HepG2 (cell line): ENCODE results near the gene SMURF2. TPM values are rescaled to one million over a fixed set of nuclear protein-coding genes. Genes with fewer than 3 reads are reported as not detected.

Source experiments
- HOXA5 ChIP-seq: sonication (generic); formaldehyde crosslinking; IDR thresholded peaks from 2 replicates; pipeline ENCODE4 v1.4.0; 2020; ENCODE audit warnings: missing genetic modification reagents
- KAT7 ChIP-seq: IDR thresholded peaks from 2 replicates; pipeline ENCODE4 v1.6.1; 2018; ENCODE audit warnings: borderline replicate concordance, missing compliant biosample characterization
- MEIS2 ChIP-seq: sonication (generic); formaldehyde crosslinking; IDR thresholded peaks from 2 replicates; pipeline ENCODE4 v1.9.0; 2021; ENCODE audit warnings: mild to moderate bottlenecking, missing genetic modification reagents
- NFE2L1 ChIP-seq: sonication (generic); formaldehyde crosslinking; IDR thresholded peaks from 2 replicates; pipeline ENCODE4 v1.4.0; 2020; ENCODE audit warnings: missing genetic modification reagents, mild to moderate bottlenecking, borderline replicate concordance
- NR2F2 ChIP-seq: IDR thresholded peaks from 2 replicates; pipeline ENCODE4 v1.6.1; 2012; ENCODE audit warnings: low read depth, inconsistent platforms, borderline replicate concordance
- PCBP2 ChIP-seq: fragments of 200-400 bp; formaldehyde crosslinking; optimal IDR thresholded peaks from 2 replicates; pipeline ENCODE3; 2018; ENCODE audit warnings: low read length, low read depth; ENCODE audit not compliant: poor library complexity, severe bottlenecking
- RFXAP ChIP-seq: sonication (generic); formaldehyde crosslinking; IDR thresholded peaks from 2 replicates; pipeline ENCODE4 v1.4.0; 2020; ENCODE audit warnings: missing genetic modification reagents, borderline replicate concordance
- ZC3H13 ChIP-seq: sonication (generic); formaldehyde crosslinking; IDR thresholded peaks from 2 replicates; pipeline ENCODE4 v1.8.1; 2023; ENCODE audit warnings: mild to moderate bottlenecking, missing genetic modification reagents, moderate library complexity
- ZFP36L1 ChIP-seq: sonication (generic); formaldehyde crosslinking; IDR thresholded peaks from 2 replicates; pipeline ENCODE4 v1.8.0; 2022; ENCODE audit warnings: mild to moderate bottlenecking, missing genetic modification reagents, moderate library complexity
- ZNF143 ChIP-seq: sonication (generic); formaldehyde crosslinking; IDR thresholded peaks from 2 replicates; pipeline ENCODE4 v1.4.0; 2020; ENCODE audit warnings: missing genetic modification reagents
- ZNF232 ChIP-seq: sonication (generic); formaldehyde crosslinking; IDR thresholded peaks from 2 replicates; pipeline ENCODE4 v1.4.0; 2020; ENCODE audit warnings: missing genetic modification reagents, borderline replicate concordance
- ZNF251 ChIP-seq: sonication (generic); formaldehyde crosslinking; IDR thresholded peaks from 2 replicates; pipeline ENCODE4 v1.9.0; 2021; ENCODE audit warnings: mild to moderate bottlenecking, missing genetic modification reagents
- ZNF260 ChIP-seq: sonication (generic); formaldehyde crosslinking; IDR thresholded peaks from 2 replicates; pipeline ENCODE4 v1.4.0; 2020; ENCODE audit warnings: missing genetic modification reagents, low read depth, mild to moderate bottlenecking, borderline replicate concordance
- ZNF317 ChIP-seq: sonication (generic); formaldehyde crosslinking; IDR thresholded peaks from 2 replicates; pipeline ENCODE4 v1.5.0; 2020; ENCODE audit warnings: mild to moderate bottlenecking, missing genetic modification reagents
- polyA plus RNA-seq, 8 experiments: library from polyadenylated mRNA; depleted of rRNA in 3 of 8; stranded (reverse) in 7 of 8; unstranded in 1 of 8; fragments of >200 nt; fragmentation: Illumina TruSeq in 4 of 8; extraction: Trizol in 4 of 8; gene quantifications; 2 replicates each; pipeline versions ENCODE4 v1.2.1 to v1.2.3, GENCODE V29; 2011 to 2016; ENCODE audit warnings: low read depth in 4 of 8, missing spikeins in 1 of 8, mixed read lengths in 1 of 8; ENCODE audit not compliant: insufficient read depth in 1 of 8
- total RNA-seq, 5 experiments: library from RNA; depleted of rRNA; stranded (reverse); fragments of >200 nt; fragmentation: Illumina TruSeq; extraction: Trizol; gene quantifications; 2 replicates each; pipeline ENCODE4 v1.2.3, GENCODE V29; 2016; ENCODE audit warnings: low read depth in 1 of 5
- TF ChIP-seq, protein P1 (sequence below): sonication (generic); formaldehyde crosslinking; IDR thresholded peaks from 2 replicates; pipeline ENCODE4 v1.5.0; 2020; ENCODE audit warnings: mild to moderate bottlenecking, missing genetic modification reagents, borderline replicate concordance
- TF ChIP-seq, protein P2 (sequence below): sonication (generic); formaldehyde crosslinking; IDR thresholded peaks from 2 replicates; pipeline ENCODE4 v1.8.0; 2022; ENCODE audit warnings: mild to moderate bottlenecking, missing genetic modification reagents; ENCODE audit not compliant: insufficient replicate concordance
- TF ChIP-seq, protein P3 (sequence below): sonication (generic); formaldehyde crosslinking; IDR thresholded peaks from 2 replicates; pipeline ENCODE4 v1.8.0; 2022; ENCODE audit warnings: mild to moderate bottlenecking, missing genetic modification reagents, moderate library complexity
- TF ChIP-seq, protein P4 (sequence below): sonication (generic); formaldehyde crosslinking; conservative IDR thresholded peaks from 2 replicates; pipeline ENCODE4 v1.4.0; 2020; ENCODE audit warnings: missing genetic modification reagents

Gene SMURF2
- total and polyA plus RNA-seq, 2 of the 13 experiments (the other 11 are each of a cell fraction or from before 2014, with no cell fraction given): 14.9 to 24.3 TPM

GRCh38 chr17:64496786-64497564 is 165.1 kb downstream of the SMURF2 start, which contains the start of gene POLG2 (continued):
- TF ChIP-seq, protein P1, sequence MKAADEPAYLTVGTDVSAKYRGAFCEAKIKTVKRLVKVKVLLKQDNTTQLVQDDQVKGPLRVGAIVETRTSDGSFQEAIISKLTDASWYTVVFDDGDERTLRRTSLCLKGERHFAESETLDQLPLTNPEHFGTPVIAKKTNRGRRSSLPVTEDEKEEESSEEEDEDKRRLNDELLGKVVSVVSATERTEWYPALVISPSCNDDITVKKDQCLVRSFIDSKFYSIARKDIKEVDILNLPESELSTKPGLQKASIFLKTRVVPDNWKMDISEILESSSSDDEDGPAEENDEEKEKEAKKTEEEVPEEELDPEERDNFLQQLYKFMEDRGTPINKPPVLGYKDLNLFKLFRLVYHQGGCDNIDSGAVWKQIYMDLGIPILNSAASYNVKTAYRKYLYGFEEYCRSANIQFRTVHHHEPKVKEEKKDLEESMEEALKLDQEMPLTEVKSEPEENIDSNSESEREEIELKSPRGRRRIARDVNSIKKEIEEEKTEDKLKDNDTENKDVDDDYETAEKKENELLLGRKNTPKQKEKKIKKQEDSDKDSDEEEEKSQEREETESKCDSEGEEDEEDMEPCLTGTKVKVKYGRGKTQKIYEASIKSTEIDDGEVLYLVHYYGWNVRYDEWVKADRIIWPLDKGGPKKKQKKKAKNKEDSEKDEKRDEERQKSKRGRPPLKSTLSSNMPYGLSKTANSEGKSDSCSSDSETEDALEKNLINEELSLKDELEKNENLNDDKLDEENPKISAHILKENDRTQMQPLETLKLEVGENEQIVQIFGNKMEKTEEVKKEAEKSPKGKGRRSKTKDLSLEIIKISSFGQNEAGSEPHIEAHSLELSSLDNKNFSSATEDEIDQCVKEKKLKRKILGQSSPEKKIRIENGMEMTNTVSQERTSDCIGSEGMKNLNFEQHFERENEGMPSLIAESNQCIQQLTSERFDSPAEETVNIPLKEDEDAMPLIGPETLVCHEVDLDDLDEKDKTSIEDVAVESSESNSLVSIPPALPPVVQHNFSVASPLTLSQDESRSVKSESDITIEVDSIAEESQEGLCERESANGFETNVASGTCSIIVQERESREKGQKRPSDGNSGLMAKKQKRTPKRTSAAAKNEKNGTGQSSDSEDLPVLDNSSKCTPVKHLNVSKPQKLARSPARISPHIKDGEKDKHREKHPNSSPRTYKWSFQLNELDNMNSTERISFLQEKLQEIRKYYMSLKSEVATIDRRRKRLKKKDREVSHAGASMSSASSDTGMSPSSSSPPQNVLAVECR: peak; percentile 95
- TF ChIP-seq, protein P2, sequence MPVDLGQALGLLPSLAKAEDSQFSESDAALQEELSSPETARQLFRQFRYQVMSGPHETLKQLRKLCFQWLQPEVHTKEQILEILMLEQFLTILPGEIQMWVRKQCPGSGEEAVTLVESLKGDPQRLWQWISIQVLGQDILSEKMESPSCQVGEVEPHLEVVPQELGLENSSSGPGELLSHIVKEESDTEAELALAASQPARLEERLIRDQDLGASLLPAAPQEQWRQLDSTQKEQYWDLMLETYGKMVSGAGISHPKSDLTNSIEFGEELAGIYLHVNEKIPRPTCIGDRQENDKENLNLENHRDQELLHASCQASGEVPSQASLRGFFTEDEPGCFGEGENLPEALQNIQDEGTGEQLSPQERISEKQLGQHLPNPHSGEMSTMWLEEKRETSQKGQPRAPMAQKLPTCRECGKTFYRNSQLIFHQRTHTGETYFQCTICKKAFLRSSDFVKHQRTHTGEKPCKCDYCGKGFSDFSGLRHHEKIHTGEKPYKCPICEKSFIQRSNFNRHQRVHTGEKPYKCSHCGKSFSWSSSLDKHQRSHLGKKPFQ (CRISPR knock-in tag): peak; percentile 96
- TF ChIP-seq NFE2L1 (CRISPR knock-in tag) (peak; percentile 89; the same call in 1 of the 2 replicates), RFXAP (CRISPR knock-in tag) (no peak; the same call in 1 of the 2 replicates), KAT7 (no peak; the same call in 1 of the 2 replicates), ZC3H13 (CRISPR knock-in tag) (peak; percentile 80), NR2F2 (peak; percentile 57; the same call in 1 of the 2 replicates), HOXA5 (CRISPR knock-in tag) (peak; percentile 84), MEIS2 (peak; percentile 35; the same call in 1 of the 2 replicates), ZNF143 (peak; percentile 82), ZNF251 (CRISPR knock-in tag) (no peak), ZNF317 (CRISPR knock-in tag) (peak; percentile 88), ZNF260 (CRISPR knock-in tag) (no peak), ZNF232 (CRISPR knock-in tag) (peak; percentile 43; the same call in 1 of the 2 replicates), PCBP2 (no peak), ZFP36L1 (peak; percentile 85; the same call in 1 of the 2 replicates)
- TF ChIP-seq, protein P3, sequence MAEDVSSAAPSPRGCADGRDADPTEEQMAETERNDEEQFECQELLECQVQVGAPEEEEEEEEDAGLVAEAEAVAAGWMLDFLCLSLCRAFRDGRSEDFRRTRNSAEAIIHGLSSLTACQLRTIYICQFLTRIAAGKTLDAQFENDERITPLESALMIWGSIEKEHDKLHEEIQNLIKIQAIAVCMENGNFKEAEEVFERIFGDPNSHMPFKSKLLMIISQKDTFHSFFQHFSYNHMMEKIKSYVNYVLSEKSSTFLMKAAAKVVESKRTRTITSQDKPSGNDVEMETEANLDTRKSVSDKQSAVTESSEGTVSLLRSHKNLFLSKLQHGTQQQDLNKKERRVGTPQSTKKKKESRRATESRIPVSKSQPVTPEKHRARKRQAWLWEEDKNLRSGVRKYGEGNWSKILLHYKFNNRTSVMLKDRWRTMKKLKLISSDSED (CRISPR knock-in tag): 0 out of 2 replicates have a peak, but pooled peaks have one; percentile 77
- TF ChIP-seq, protein P4, sequence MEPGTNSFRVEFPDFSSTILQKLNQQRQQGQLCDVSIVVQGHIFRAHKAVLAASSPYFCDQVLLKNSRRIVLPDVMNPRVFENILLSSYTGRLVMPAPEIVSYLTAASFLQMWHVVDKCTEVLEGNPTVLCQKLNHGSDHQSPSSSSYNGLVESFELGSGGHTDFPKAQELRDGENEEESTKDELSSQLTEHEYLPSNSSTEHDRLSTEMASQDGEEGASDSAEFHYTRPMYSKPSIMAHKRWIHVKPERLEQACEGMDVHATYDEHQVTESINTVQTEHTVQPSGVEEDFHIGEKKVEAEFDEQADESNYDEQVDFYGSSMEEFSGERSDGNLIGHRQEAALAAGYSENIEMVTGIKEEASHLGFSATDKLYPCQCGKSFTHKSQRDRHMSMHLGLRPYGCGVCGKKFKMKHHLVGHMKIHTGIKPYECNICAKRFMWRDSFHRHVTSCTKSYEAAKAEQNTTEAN (CRISPR knock-in tag): peak; percentile 2; the same call in 1 of the 2 replicates
